HepG2 (cell line): ENCODE measurements around the gene MSI2. TPM values are rescaled to one million over a fixed set of nuclear protein-coding genes. Genes with fewer than 3 reads are reported as not detected.

Source experiments
- ATAD3A ChIP-seq: sonication (generic); formaldehyde crosslinking; IDR thresholded peaks from 2 replicates; pipeline ENCODE4 v1.4.0; 2020; ENCODE audit warnings: missing genetic modification reagents
- BCLAF1 ChIP-seq: fragments of 450-650 bp; IDR thresholded peaks from 2 replicates; pipeline ENCODE4 v1.6.1; 2017; ENCODE audit warnings: mild to moderate bottlenecking
- CEBPZ ChIP-seq: IDR thresholded peaks from 2 replicates; pipeline ENCODE4 v1.6.1; 2012; ENCODE audit warnings: low read length, improper control_type of control experiment
- CENPX ChIP-seq: sonication (generic); formaldehyde crosslinking; IDR thresholded peaks from 2 replicates; pipeline ENCODE4 v1.9.0; 2021; ENCODE audit warnings: mild to moderate bottlenecking, missing genetic modification reagents, moderate library complexity
- CSRNP1 ChIP-seq: sonication (generic); formaldehyde crosslinking; IDR thresholded peaks from 2 replicates; pipeline ENCODE4 v1.8.1; 2023; ENCODE audit warnings: mild to moderate bottlenecking, missing genetic modification reagents
- HIVEP1 ChIP-seq: sonication (generic); formaldehyde crosslinking; IDR thresholded peaks from 2 replicates; pipeline ENCODE4 v1.4.0; 2020; ENCODE audit warnings: mild to moderate bottlenecking, missing genetic modification reagents
- KAT7 ChIP-seq: IDR thresholded peaks from 2 replicates; pipeline ENCODE4 v1.6.1; 2018; ENCODE audit warnings: borderline replicate concordance, missing compliant biosample characterization
- KDM2A ChIP-seq: sonication (generic); formaldehyde crosslinking; IDR thresholded peaks from 2 replicates; pipeline ENCODE4 v1.4.0; 2020; ENCODE audit warnings: low read depth, missing genetic modification reagents, borderline replicate concordance
- PRMT3 ChIP-seq: sonication (generic); formaldehyde crosslinking; IDR thresholded peaks from 2 replicates; pipeline ENCODE4 v1.8.1; 2022; ENCODE audit warnings: low read depth, mild to moderate bottlenecking, moderate library complexity, missing genetic modification reagents, borderline replicate concordance
- PRPF4 ChIP-seq: fragments of 200-400 bp; formaldehyde crosslinking; IDR thresholded peaks from 2 replicates; pipeline ENCODE4 v1.6.1; 2016; ENCODE audit warnings: low read length, low read depth; ENCODE audit not compliant: poor library complexity, severe bottlenecking
- ZBTB39 ChIP-seq: sonication (generic); formaldehyde crosslinking; IDR thresholded peaks from 2 replicates; pipeline ENCODE4 v1.5.0; 2020; ENCODE audit warnings: missing genetic modification reagents
- ZFP36L2 ChIP-seq: sonication (generic); formaldehyde crosslinking; IDR thresholded peaks from 2 replicates; pipeline ENCODE4 v1.4.0; 2020; ENCODE audit warnings: missing genetic modification reagents
- ZNF329 ChIP-seq: sonication (generic); formaldehyde crosslinking; IDR thresholded peaks from 2 replicates; pipeline ENCODE4 v1.9.0; 2021; ENCODE audit warnings: low read depth, mild to moderate bottlenecking, missing genetic modification reagents
- ZNF431 ChIP-seq: sonication (generic); formaldehyde crosslinking; IDR thresholded peaks from 2 replicates; pipeline ENCODE4 v1.9.0; 2022; ENCODE audit warnings: missing genetic modification reagents, low read depth, mild to moderate bottlenecking, borderline replicate concordance
- ZNF549 ChIP-seq: sonication (generic); formaldehyde crosslinking; IDR thresholded peaks from 2 replicates; pipeline ENCODE4 v1.5.0; 2020; ENCODE audit warnings: missing genetic modification reagents
- ZNF577 ChIP-seq: sonication (generic); formaldehyde crosslinking; IDR thresholded peaks from 2 replicates; pipeline ENCODE4 v1.4.0; 2020; ENCODE audit warnings: mild to moderate bottlenecking, low read depth, missing genetic modification reagents, borderline replicate concordance
- ZSCAN9 ChIP-seq: IDR thresholded peaks from 2 replicates; pipeline ENCODE4 v1.6.1; 2016; ENCODE audit warnings: borderline replicate concordance
- polyA plus RNA-seq, 8 experiments: library from polyadenylated mRNA; depleted of rRNA in 3 of 8; stranded (reverse) in 7 of 8; unstranded in 1 of 8; fragments of >200 nt; fragmentation: Illumina TruSeq in 4 of 8; extraction: Trizol in 4 of 8; gene quantifications; 2 replicates each; pipeline versions ENCODE4 v1.2.1 to v1.2.3, GENCODE V29; 2011 to 2016; ENCODE audit warnings: low read depth in 4 of 8, missing spikeins in 1 of 8, mixed read lengths in 1 of 8; ENCODE audit not compliant: insufficient read depth in 1 of 8
- total RNA-seq, 5 experiments: library from RNA; depleted of rRNA; stranded (reverse); fragments of >200 nt; fragmentation: Illumina TruSeq; extraction: Trizol; gene quantifications; 2 replicates each; pipeline ENCODE4 v1.2.3, GENCODE V29; 2016; ENCODE audit warnings: low read depth in 1 of 5
- TF ChIP-seq, protein P1 (sequence below): sonication (generic); formaldehyde crosslinking; IDR thresholded peaks from 2 replicates; pipeline ENCODE4 v1.5.0; 2020; ENCODE audit warnings: missing genetic modification reagents

The MSI2 gene
- total and polyA plus RNA-seq, 2 of the 13 experiments (the other 11 are each of a cell fraction or from before 2014, with no cell fraction given): 77.5 to 78.4 TPM

DNA sequence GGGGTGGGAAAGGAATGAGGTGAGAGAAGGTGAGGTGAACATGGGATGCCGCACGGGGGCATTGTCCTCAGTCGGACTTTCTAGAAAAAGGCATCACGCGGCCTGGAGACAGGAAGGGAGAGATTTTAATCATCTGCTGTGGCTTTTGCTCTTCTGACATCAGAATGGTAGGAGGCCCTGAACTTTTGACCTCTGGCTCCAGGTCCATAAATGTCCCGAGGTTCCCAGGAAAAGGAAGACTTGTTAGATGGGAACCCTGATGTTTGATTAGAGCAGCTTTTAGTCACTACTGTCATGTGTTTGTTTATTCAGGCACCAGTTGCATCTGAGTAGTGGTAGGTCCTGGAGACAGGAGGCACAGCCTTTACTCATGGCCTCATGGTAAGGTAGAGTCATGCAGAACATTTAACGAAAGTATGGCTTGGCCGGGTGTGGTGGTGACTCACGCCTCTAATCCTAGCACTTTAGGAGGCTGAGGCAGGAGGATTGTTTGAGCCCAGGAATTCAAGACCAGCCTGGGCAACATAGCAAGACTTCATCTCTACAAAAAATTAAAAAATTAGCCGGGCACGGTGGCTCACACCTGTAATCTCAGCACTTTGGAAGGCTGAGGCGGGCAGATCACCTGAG lies 203.1 kb downstream of the MSI2 start (continued):
- peak; percentile 43; the same call in 1 of the 2 replicates for TF ChIP-seq CSRNP1
- TF ChIP-seq, protein P1, sequence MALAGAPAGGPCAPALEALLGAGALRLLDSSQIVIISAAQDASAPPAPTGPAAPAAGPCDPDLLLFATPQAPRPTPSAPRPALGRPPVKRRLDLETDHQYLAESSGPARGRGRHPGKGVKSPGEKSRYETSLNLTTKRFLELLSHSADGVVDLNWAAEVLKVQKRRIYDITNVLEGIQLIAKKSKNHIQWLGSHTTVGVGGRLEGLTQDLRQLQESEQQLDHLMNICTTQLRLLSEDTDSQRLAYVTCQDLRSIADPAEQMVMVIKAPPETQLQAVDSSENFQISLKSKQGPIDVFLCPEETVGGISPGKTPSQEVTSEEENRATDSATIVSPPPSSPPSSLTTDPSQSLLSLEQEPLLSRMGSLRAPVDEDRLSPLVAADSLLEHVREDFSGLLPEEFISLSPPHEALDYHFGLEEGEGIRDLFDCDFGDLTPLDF (CRISPR knock-in tag): no peak
- TF ChIP-seq ZNF431: no peak
- no peak for TF ChIP-seq PRMT3 (CRISPR knock-in tag)
- no peak for TF ChIP-seq ZNF577 (CRISPR knock-in tag)
- no peak for TF ChIP-seq ZNF549 (CRISPR knock-in tag)
- TF ChIP-seq KDM2A: peak; percentile 45
- no peak for TF ChIP-seq PRPF4
- TF ChIP-seq HIVEP1 (CRISPR knock-in tag): 0 out of 2 replicates have a peak, but pooled peaks have one; percentile 16
- TF ChIP-seq CEBPZ: no peak
- TF ChIP-seq ZSCAN9 (CRISPR knock-in tag): peak; percentile 85
- TF ChIP-seq ZFP36L2 (CRISPR knock-in tag): no peak
- TF ChIP-seq BCLAF1: no peak
- no peak; the same call in 1 of the 2 replicates for TF ChIP-seq ZBTB39
- peak; percentile 58; the same call in 1 of the 2 replicates for TF ChIP-seq KAT7
- TF ChIP-seq ZNF329 (CRISPR knock-in tag): no peak
- no peak for TF ChIP-seq CENPX (CRISPR knock-in tag)
- no peak for TF ChIP-seq ATAD3A (CRISPR knock-in tag)
